GM18520 (cell line): ENCODE measurements around the gene EPS15.
"Not testable (repeated sequence)": the region's sequence is repeated elsewhere in the genome, so short reads cannot be mapped to it uniquely, and the experiment has no call there.

Experiments used
- ATAC-seq: cut with Tn5 transposase; IDR thresholded peaks from one replicate; pipeline ENCODE4 v1.9.1; 2021; ENCODE audit not compliant: unreplicated experiment

The EPS15 gene

DNA sequence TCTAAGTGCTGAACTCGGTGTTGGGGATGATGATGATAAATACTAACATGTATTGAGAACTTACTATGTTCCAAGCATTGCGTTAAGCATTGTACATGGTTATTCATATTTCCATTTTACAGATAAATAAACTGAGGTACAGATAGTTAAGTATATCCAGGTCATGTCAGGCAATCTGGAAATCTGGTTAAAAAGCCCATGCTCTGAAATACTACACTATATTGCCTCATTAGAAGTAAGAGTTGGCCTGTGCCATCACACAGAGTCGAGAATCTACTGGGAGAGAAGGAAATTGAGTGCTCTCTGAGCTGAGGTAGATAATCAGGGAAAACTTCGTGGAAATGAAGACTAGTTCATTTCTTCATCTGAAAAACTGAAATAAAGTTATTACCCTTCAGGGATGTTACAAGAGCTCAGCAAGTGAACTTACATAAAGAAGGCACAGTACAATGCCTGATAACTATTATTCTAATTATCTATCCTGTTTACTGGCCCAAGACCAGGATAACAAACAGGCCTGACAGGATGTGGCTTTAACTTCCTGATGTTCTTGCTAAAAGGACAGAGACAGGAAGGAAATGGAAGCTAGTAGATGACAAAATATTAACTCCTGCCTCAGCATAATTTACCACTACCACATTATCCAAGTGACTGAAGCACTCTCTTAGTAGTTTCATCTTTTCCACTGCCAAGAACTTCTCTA lies 85.6 kb downstream of the EPS15 start:
- ATAC-seq = no peak

DNA sequence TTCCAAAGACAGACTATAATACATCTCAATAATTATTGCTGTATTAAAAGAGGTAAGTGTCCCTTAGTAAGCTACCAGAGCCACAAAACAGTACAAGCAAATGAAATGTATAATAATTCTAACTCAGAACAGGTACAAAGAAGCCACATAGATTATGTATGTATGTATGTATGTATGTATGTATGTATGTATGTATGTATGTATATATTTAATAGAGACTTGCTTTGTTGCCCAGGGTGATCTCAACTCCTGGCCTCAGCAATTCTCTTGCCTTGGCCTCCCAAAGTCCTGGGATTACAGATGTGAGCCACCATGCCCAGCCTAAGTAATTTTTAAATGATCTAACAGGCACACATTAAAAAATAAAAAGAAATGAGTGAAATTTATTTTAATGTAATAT lies 86.9 kb downstream of the EPS15 start:
- ATAC-seq = no peak

DNA sequence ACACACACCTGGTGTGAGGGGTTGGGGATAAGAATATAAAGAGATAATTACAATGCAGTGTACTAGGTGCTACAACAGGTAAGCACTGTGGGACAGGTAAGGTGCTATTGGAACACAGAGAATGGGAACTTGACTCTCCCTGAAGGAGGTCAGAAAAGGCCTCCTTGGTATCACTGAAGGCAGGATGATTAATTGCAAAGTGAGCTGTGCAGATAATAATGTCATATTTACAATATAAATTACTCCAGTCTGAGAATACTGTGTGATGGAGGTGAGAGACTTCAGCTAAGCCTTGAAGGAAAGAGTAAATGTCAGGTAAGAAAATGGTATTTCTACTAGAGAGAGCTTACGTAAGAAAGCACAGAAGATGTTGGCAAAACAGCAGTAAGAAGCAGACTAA lies 91.6 kb downstream of the EPS15 start:
- no peak for ATAC-seq

DNA sequence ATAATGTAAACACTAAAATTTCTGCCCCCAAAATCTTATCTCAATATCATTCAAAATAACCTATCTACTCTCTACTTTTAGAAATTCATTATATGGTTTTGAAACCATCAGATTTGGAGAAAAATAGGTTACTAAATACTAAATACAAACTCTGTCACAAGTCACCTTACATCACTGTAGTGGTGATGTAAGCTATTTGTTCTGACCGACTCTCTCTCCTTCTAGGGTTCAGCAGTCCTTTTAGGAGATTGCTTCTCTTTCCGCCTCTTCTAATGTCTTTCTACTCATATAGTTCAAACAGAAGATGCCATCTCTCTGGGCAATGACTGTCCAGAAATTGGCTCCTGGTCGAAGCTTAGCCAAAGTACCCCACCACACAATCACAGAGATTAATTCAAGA lies 93.1 kb downstream of the EPS15 start:
- ATAC-seq = no peak

DNA sequence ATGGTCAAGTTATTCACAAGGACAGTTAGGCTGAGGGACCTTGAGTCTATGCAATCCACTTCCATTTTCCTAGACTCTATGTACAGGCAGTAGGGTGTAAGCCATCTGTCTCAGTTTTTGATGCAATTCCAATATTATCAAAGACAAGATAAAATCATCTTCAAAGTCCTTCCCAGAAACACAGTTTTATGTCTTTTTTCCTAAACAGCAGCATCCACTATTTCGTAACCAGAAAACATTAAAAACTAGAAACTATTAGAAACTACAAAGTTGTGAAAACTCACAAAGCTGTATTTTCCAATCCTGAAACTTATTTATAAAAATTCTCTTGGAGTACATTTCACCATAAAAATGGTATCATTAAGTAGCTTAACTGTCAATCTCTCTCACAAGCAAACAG lies 93.8 kb downstream of the EPS15 start:
- no peak for ATAC-seq

DNA sequence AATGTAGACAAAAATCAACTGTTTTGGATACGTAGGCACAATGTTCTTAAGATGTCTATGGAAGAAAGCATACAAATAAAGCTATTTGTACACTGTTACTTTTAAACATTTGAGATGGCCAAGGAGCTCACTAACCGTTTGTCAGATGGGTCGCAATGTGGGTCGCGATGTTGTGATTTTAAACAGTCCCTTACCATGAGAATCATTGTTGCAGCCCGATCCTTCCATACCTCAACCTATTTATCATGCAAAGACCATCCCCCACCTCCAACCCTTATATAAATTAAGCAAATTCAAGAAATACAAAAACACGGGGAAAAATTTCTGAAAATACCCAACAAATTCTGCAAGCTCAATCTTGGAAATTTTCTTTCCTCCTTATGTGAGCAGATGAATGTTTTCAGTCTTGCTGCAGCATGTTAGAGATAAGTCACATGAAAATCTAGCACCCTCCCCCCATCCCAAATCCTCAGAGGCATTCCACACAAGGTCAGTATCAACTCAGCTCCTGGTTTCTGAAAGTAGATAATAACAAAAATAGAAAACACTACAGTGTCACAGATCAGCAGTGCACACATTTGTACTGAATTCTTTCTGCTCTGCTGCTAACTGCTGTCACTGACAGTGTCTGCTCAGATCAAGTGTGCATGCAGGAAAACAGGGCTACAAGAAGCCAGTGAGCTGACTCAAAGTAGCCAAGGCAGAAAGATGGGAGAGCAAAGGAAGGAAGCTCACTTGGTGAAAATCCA lies 95.8 kb downstream of the EPS15 start:
- no peak for ATAC-seq

DNA sequence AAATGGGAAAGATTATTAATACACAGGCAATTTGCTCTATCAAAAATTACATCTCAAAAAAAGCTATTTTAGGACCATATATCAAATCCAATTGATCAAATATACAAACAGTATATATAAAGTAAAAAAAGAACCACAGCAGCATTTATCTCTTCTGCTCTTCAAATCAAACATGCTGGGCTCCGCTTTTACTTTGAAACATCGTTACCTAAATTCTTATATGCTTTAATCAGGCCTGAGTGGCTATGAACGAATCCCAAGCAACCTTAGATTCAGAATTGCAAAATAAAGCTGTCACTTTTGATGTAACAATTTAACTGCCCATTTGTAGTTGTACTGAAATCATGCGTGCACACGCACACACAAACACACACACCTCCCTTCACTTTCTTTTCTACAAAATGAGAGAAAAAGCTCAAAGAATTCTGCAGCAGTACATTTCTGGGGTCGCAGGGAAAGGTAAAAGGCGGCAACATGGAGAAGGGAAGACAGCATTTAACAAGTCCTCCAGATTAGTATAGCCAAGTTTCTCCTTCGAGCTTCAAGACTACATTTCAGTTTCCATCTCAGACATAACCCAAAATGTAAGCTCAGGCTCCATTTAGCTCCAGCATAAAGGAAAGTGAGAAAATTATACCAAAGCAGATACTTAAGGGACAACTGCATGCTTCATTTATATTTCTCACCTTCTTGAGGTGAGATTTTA lies 96.5 kb downstream of the EPS15 start:
- no peak for ATAC-seq

DNA sequence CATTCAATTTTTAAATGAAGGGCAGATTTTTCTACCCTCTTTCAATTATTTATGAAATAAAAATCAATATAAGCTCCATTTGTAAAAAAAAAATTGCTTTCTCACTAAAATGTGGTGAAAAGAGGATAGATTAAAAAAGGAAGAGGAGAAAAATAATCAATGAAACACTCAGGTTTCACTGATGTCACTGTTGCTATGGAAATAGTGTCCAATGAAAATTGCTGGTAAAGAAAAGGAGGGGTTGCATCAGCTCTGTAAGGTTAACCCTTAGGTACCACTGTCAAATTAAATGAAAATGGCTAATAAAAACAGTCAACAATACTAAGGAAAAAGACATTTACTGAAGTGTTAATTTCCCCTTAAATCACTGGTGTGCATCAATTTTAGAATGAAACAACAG lies 97.1 kb downstream of the EPS15 start:
- no peak for ATAC-seq

DNA sequence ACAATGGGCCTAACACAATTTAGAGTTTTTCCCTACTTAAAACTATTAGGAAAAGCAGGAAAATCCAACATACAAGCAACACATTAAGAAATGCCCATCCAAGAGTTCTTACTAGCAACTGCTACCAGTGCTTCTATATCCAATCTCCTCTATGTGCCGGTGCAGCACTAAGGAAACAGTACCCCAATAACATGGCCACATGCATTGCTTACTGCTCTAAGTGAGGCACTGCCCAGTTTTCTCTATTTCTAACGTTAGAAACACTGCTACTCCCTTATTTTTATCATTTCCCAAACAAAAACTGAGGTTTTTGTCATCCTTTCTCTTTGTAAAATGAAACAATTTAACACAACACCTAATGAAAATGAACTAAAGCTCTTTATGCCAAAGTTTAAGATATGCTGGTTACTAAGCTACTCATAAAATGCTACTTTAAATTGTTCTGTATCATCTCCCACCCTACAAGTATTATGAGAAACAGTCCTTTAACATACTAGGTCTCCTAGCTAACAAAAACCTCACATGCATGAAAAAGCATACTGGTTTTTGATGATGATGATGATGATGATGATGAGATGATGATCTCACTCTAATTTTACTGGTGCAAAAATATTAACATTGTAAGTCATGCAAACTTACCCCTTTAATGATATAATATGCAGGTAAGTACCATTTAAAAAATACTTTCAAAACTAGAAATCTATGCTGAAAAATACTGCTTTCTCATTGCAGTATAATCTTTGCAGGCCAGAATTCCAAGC lies 98.0 kb downstream of the EPS15 start:
- ATAC-seq = no peak

DNA sequence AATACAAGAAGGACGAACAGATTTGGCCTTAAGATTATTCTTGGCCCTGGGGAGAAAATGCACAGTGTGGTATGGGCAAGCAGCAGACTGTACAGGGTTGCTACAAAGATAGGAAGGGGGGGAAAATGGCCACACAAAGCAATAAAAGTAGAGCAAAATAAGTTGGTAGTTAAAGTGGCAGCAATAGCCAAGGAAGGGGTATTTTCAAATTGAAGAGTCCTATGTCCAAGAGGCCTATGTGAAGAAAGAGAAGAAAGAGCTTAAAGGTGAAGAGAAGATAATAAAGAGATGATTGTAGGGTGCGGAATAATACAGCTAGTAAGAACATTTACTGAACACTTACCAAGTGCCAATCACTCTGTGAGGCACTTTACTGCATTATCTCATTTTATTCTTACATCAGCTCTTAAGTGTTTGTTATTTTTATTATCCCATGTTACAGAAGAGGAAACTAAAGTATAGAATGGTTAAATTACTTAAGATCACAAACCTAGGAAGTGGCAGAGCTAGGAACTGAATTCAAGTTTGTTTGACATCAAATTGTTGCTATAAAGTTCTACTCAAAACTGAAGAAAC lies 100.6 kb downstream of the EPS15 start:
- ATAC-seq = no peak

DNA sequence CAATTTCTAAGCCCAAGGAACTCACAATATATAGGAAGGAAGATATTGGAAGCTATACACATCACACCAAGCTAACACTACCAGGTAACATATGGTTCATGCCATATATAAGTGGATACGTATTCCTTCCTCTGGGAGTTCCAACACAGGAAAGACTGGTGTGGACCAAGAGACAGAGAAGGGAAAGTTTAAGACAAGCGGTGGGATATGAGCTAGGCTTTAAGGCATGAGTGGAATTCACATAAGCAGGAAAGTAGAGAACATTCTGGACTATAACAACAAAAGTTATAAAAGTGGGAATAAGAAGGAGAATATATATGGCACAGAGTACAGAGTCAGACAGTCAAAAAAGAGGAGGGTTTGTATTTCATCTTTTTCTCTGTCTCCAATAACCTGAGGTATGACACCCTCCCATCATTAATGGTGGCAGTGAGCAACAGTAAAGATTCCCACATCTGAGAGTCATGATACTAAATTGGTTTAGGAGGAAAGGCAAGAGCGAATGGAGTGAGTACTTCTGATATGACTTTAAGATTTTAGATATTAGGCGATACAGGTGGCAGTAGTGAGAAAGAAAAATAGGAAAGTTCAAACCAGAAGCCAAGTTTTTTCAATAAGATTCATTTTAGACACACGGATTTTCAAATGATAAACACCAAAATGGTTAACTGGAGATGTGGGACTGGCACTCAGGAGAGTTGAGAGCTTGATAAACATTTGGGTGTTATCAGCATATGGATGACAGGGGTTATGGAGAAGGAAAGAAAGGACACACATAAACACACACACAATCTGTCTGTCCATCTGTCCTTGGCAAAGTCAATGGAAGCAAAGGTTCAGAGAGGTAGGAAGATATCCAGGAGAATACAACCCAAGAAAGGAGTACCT lies 101.3 kb downstream of the EPS15 start:
- no peak for ATAC-seq

DNA sequence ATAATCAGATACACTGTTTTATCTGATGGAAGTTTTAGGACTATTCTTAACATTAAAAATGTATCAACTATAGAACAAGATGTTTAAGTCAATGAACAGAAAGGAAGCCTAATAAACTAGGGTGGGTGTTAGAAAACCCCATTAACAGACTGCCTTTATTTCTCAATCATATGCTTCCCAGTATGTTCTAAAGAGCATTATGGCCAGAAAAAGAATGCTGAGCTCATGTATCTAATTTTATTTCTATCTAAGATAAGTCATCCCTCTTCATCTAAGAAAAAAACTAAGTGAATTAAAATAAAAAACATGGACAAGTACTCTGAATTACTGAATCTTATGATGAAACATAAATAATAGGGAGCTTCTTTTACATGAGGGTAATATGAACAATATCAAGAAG lies 102.2 kb downstream of the EPS15 start:
- ATAC-seq = no peak

DNA sequence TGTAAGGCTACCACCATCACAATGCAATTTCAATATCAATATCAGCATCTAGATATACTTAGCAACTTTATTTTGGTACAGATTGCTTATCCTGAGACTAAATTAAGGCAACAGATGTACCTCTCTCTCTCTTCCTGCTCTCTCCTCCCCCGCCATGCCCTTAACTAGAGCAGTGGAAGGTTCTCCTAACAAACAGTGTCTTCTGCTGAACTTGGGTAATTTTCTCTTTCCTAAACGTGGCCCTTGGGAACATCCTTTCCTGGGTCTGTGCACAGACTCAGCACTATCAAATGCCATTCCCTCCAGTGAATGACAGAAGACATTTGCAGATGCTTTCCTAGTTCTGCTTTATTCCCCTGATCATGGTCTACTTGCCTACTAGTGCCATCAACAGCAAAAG lies 103.1 kb downstream of the EPS15 start:
- ATAC-seq = no peak

DNA sequence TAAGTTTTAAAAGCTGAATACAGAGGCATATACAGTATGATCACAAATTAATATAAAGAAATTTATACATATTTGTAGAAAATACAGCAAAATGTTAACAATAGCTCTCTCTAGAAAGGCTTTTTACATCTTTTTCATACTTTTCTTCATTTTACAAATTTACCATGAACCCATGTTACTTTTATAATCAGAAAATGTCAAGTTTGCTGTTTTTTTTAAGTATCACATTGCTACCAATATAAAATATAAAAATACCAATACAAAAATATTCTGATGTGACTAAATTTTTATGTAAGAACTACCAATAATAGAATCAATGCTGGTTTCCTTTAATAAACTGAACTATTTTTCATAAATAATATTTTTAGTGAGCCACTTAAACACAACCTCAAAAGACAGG lies 104.3 kb downstream of the EPS15 start:
- ATAC-seq = no peak

DNA sequence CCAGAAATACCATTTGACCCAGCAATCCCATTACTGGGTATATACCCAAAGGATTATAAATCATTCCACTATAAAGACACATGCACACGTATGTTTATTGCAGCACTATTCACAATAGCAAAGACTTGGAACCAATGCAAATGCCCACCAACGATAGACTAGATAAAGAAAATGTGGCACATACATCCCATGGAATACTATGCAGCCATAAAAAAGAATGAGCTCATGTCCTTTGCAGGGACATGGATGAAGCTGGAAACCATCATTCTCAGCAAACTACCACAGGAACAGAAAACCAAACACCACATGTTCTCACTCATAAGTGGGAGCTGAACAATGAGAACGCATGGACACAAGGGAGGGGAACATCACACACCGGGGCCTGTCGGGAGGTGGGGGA lies 107.2 kb downstream of the EPS15 start:
- ATAC-seq = not testable (repeated sequence)

DNA sequence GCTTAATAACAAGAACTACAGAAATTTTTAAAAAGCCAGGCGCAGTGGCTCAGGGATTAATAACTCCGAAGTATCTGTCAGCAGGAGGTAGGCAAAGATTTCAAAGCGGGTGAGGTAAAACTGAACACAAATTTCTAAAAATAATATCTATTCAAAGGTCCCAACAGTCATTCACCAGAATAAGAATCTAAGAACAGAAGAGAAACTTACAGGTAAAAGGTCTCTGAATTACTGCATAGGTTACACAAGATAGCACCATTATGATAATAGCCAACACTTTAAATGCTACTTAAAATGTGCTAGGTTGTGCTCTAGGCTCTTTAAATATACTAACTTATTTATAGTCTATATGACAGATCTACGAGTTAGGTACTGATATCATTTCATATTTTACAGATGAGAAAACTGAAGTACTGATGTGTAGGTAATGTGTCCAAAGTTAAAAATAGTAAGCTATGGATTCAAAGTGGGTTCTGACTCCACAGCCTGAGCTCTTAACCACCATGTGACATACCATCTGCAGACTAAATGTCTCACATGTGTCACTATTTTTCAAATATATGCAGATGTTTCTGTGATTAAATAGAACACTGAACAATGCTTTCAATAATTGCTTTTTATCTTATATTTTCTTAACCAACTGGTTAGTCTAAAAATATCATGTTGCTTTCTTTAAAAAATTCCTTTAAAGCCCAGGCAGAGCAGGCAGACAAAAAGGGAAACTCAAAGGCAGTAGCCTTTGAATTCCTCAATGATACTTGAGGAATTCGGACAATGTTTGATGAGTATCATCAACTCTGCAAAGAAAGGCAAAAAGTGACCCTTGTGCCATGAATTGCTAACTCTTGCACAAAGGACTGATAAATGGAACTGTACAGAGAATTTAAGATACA lies 108.3 kb downstream of the EPS15 start:
- ATAC-seq = no peak

DNA sequence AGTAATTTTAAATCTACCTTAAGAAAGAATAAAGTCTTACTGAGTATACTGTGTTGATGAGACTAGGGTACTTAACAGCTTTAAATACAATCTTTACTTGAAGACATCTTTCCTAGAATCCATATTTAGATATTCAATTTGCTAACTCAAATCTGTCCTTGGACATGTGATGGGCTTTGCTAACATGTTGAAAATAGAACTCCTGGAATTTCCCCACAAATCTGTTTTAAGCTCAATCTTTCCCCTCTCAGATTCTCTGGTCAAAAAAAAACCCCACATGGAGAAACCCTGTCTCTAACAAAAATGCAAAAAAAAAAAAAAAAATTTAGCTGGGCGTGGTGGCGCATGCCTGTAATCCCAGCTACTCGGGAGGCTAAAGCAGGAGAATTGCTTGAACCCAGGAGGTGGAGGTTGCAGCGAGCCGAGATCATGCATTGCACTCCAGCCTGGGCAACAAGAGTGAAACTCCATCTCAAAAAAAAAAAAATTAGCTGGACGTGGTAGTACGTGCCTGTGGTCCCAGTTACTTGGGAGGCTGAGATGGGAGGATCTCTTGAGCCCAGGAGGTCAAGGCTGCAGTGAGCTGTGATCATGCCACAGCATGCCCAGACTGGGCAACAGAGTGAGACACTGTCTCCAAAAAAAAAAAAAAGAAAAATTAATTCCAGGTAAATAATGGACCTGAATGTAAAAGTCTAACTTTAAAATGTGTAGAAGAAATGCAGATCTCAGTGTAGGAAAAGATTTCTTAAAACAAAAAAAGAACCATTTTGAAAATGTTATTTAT lies 109.1 kb downstream of the EPS15 start:
- ATAC-seq = not testable (repeated sequence)

DNA sequence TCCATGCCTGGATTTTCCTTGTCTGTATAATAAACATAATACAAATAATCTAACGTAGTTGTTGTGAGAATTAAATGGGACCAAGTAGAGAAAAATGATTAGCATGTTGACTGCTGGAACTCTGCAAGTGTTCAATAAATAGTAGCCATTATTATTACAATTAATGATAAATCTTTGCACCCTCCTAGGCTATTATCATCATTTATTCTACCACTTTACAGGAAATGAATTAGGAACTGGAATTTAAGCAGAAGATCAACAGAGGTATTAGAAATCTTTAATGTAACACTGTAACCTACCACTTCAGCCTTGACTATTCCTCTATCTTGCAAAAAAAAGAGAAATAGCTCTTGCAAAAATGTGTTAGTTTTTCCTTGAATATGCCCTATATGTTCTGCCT lies 126.8 kb downstream of the EPS15 start:
- no peak for ATAC-seq
